ENCODE data around the gene MRPL40.
"Not testable (repeated sequence)": the region's sequence is repeated elsewhere in the genome, so short reads cannot be mapped to it uniquely, and the experiment has no call there.

- TF ChIP-seq CTCF (IDR thresholded peaks at IDR 0.05); POLR2A (IDR thresholded peaks at IDR 0.05; ENCODE audit: low read depth); POLR2AphosphoS5 (IDR thresholded peaks at IDR 0.05); EP300 (IDR thresholded peaks at IDR 0.05): not testable (repeated sequence)
These were observed 13.1 kb downstream of the MRPL40 start for GRCh38 chr22:19445279-19445982.
